ENCODE data around the gene HPCAL1. TPM values are rescaled to one million over a fixed set of nuclear protein-coding genes. Genes with fewer than 3 reads are reported as not detected.
A peak's percentile ranks its signal among the peaks of the same experiment; 100 is the strongest.

HPCAL1 gene
- total RNA-seq, 1 donor: 34.4 TPM

- TF ChIP-seq, protein P1, sequence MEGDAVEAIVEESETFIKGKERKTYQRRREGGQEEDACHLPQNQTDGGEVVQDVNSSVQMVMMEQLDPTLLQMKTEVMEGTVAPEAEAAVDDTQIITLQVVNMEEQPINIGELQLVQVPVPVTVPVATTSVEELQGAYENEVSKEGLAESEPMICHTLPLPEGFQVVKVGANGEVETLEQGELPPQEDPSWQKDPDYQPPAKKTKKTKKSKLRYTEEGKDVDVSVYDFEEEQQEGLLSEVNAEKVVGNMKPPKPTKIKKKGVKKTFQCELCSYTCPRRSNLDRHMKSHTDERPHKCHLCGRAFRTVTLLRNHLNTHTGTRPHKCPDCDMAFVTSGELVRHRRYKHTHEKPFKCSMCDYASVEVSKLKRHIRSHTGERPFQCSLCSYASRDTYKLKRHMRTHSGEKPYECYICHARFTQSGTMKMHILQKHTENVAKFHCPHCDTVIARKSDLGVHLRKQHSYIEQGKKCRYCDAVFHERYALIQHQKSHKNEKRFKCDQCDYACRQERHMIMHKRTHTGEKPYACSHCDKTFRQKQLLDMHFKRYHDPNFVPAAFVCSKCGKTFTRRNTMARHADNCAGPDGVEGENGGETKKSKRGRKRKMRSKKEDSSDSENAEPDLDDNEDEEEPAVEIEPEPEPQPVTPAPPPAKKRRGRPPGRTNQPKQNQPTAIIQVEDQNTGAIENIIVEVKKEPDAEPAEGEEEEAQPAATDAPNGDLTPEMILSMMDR (IDR thresholded peaks at IDR 0.05; ENCODE audit: insufficient read depth, low read length): no peak
- DNase-seq (ENCODE audit: low read depth): peak; percentile 25
- H3K4me3 ChIP-seq (ENCODE audit: low read depth, low read length): no peak overlapping the region
Observed at GRCh38 chr2:10389573-10389972, 86.9 kb downstream of the HPCAL1 start.

DNA sequence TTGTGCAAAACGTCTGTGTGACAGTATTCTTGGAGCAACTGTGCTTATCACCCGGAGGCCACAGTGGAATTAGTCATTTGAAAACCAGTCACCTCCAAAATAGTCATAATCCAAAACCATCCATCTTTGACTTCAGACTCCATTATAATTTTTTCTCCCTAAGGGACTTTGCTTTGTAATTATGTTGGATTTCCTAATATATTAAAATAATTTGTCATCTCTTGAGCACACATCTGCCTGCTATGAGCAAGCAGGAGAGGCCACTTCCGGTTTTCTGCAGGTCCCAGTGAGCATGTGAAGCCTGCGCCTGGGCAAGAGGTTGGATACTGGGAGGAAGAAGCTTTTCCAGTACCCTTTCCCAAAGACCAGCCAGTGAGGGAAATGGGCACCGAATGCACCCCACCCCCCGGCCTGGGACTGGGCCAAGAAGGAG lies 87.7 kb downstream of the HPCAL1 start:
- H3K4me3 ChIP-seq (ENCODE audit: low read depth, low read length): no peak overlapping the region
- peak; percentile 38 for DNase-seq (ENCODE audit: low read depth)
- TF ChIP-seq, protein P1 (IDR thresholded peaks at IDR 0.05; ENCODE audit: insufficient read depth, low read length): no peak

- DNase-seq (ENCODE audit: low read depth): no peak
- H3K4me3 ChIP-seq (ENCODE audit: low read depth, low read length): no peak overlapping the region
- TF ChIP-seq, protein P1 (IDR thresholded peaks at IDR 0.05; ENCODE audit: insufficient read depth, low read length): no peak
Observed at GRCh38 chr2:10392100-10392499, 89.4 kb downstream of the HPCAL1 start.

DNA sequence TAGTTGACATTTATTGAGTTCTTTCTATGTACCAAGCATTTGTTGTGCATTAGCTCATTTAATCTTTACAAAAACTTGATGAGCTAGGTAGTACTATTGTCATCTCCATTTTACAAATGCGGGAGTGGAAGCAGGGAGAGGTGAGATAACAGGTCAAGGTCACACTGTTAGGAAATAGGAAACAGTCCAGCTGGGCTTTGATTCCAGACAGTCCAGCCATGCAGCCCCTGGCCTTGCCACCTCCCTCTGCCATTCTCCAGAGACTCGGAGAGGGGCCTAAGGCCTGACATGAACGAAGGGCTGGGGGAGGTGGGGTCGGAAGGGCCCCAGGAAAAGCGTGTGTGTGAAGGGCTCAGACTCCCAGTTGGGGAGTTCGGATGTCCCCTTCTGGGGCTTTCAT lies 89.8 kb downstream of the HPCAL1 start:
- no peak overlapping the region for H3K4me3 ChIP-seq (ENCODE audit: low read depth, low read length)
- TF ChIP-seq, protein P1 (IDR thresholded peaks at IDR 0.05; ENCODE audit: insufficient read depth, low read length): no peak
- no peak for DNase-seq (ENCODE audit: low read depth)

DNA sequence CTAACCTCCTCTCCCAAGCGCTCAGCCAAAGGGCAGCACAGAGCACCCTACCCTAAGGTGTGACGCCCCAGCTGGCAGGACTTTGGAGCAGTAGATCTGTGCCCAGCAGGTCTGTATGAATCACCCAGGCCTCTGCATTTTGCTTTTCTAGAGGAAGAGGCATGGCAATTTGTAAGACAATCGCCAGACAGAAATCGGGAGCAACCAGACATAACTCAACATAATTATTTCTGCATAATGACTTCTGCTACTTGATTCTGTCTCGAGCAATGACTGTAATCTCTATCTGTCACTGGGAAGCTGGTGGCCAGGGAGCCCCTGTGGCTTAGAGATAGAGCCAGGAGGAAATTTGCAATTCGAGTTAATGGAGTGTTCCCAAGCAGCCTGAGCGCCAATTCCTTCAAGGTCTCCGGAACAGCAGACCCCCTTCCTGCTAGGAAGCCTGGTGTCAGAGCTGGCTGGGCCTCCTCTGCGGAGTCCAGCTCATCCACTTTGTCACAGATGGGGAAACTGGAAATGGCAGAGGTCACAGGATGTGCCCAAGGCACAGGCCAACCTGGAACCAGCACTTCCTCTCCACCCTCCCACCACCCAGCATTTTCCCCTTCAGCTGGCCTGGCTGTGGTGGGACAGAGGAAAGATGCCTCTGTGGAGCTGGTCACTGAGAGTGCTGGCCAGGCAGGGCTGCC lies 90.4 kb downstream of the HPCAL1 start:
- TF ChIP-seq, protein P1 (IDR thresholded peaks at IDR 0.05; ENCODE audit: insufficient read depth, low read length): no peak
- DNase-seq (ENCODE audit: low read depth): no peak
- H3K4me3 ChIP-seq (ENCODE audit: low read depth, low read length): no peak overlapping the region

DNA sequence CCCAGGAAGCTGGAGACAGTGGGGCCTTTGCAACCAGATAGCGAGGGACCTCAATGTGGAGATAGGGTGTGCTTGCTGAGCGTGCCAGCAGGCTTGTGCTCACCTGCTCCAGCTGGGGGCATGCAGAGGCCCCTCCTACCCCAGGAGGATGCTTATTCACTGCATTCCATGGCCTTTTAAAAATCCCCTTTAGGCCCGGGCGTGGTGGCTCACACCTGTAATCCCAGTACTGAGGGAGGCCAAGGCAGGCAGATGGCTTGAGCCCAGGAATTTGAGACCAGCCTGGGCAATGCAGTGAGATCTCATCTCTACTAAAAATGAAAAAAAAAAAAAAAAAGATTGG lies 90.9 kb downstream of the HPCAL1 start:
- no peak overlapping the region for H3K4me3 ChIP-seq (ENCODE audit: low read depth, low read length)
- TF ChIP-seq, protein P1 (IDR thresholded peaks at IDR 0.05; ENCODE audit: insufficient read depth, low read length): no peak
- DNase-seq (ENCODE audit: low read depth): no peak

- TF ChIP-seq, protein P1 (IDR thresholded peaks at IDR 0.05; ENCODE audit: insufficient read depth, low read length): no peak
- no peak overlapping the region for H3K4me3 ChIP-seq (ENCODE audit: low read depth, low read length)
- DNase-seq (ENCODE audit: low read depth): no peak
Observed at GRCh38 chr2:10395893-10396292, 93.2 kb downstream of the HPCAL1 start.

Data from fibroblast of the aortic adventitia (primary cell).